ENCODE results near the gene ZNF787. TPM values are rescaled to one million over a fixed set of nuclear protein-coding genes. Genes with fewer than 3 reads are reported as not detected.

ZNF787 gene
- total RNA-seq, 4 donors from 2014 or later: 9.6 to 16.3 (median 14.3) TPM

DNA sequence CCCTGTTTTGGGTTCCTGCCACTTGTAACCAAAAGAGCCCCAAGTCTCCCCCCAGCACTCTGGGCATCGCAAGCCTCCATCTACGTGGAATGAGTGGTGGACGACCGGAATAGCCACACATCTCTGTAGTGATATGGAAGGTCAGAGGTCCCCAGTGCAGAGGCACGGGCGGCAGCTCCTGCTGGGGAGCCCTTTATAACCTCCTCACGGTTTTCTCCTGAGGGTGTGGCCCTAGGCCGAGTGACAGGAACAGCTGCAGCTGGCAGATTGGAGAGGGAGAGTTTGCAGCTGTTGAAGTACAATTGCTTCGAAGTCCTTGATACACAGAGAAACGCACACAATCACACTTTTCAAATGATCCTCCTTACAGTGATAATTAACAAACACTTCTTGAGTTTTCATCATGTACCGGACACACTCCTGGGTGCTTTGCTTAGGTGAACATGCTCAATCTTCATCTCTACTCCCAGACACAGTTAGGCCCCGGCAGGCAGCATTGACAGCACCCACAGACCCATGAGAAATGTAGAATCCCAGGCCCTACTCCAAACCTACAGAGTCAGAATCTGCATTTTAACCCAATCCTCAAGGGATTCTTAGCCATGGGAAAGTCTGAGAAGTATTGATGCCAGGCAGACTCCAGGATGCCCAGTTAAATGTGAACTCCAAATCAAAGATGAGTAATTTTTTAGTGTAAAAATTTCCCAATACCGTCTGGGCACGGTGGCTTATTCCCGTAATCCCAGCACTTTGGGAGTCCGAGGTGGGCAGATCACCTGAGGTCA lies 4.9 kb upstream of the ZNF787 start:
- Histone ChIP-seq H3K27me3 (no peaks in the 10 kb centered on the region), H3K9me3 (no peaks in the 10 kb centered on the region), H3K4me1 (peaks cover 5% of the 10 kb centered on the region), H3K4me3 (no peak overlapping the region), H3K36me3 (no peaks in the 10 kb centered on the region), H3K27ac (no peak overlapping the region)
- DNase-seq (ENCODE audit: low spot score in 2 of 2): no peak
- 67% methylated on average over 10 of the region's 16 CpGs for WGBS
- no peak for TF ChIP-seq CTCF (IDR thresholded peaks at IDR 0.05)
- no peak for TF ChIP-seq POLR2AphosphoS5 (IDR thresholded peaks at IDR 0.05)
- TF ChIP-seq EP300 (IDR thresholded peaks at IDR 0.05): no peak
- no peak for TF ChIP-seq POLR2A (IDR thresholded peaks at IDR 0.05)

GRCh38 chr19:56124578-56124977 lies 3.5 kb upstream of the ZNF787 start:
- TF ChIP-seq POLR2AphosphoS5 (IDR thresholded peaks at IDR 0.05) (no peak), CTCF (IDR thresholded peaks at IDR 0.05) (no peak), EP300 (IDR thresholded peaks at IDR 0.05) (no peak), POLR2A (IDR thresholded peaks at IDR 0.05) (no peak)
- Histone ChIP-seq H3K27me3 (no peaks in the 10 kb centered on the region), H3K4me1 (peaks cover 14% of the 10 kb centered on the region), H3K4me3 (no peak overlapping the region), H3K27ac (no peak overlapping the region), H3K36me3 (no peaks in the 10 kb centered on the region), H3K9me3 (no peaks in the 10 kb centered on the region)
- 87% methylated on average over 4 of the region's 4 CpGs for WGBS
- DNase-seq (ENCODE audit: low spot score in 2 of 2): no peak

DNA sequence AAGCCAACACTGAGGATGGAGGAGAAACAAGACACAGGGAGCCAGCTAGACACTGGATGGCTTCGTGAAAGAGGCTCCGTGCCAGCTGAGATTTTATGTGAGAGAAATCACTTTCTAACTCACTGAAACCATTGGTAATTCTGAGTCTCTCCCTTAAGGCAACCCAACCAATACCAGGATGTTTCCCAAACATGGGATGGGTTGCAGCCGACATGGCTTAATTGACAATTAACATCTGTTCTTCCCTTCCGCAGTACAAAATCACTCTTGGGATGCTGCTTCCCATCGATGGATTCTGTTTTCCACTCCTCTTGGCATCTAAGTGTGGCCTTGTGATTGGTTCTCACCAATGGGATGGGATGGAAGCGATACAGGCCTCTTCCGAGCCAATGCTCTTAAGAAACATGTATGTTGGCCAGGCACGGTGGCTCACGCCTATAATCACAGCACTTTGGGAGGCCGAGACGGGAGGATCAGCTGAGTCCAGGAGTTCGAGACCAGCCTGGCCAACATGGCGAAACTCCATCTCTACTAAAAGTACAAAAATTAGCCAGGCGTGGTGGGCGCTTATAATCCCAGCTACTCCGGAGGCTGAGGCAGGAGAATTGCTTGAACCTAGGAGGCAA lies 2.3 kb upstream of the ZNF787 start:
- Histone ChIP-seq H3K9me3 (no peaks in the 10 kb centered on the region), H3K27ac (no peak overlapping the region), H3K4me1 (peaks cover 26% of the 10 kb centered on the region), H3K36me3 (no peaks in the 10 kb centered on the region), H3K4me3 (no peak overlapping the region), H3K27me3 (no peaks in the 10 kb centered on the region)
- DNase-seq (ENCODE audit: low spot score in 2 of 2): no peak
- TF ChIP-seq CTCF (IDR thresholded peaks at IDR 0.05) (no peak), EP300 (IDR thresholded peaks at IDR 0.05) (no peak), POLR2A (IDR thresholded peaks at IDR 0.05) (no peak), POLR2AphosphoS5 (IDR thresholded peaks at IDR 0.05) (no peak)
- WGBS: 84% methylated on average over 16 of the region's 16 CpGs

DNA sequence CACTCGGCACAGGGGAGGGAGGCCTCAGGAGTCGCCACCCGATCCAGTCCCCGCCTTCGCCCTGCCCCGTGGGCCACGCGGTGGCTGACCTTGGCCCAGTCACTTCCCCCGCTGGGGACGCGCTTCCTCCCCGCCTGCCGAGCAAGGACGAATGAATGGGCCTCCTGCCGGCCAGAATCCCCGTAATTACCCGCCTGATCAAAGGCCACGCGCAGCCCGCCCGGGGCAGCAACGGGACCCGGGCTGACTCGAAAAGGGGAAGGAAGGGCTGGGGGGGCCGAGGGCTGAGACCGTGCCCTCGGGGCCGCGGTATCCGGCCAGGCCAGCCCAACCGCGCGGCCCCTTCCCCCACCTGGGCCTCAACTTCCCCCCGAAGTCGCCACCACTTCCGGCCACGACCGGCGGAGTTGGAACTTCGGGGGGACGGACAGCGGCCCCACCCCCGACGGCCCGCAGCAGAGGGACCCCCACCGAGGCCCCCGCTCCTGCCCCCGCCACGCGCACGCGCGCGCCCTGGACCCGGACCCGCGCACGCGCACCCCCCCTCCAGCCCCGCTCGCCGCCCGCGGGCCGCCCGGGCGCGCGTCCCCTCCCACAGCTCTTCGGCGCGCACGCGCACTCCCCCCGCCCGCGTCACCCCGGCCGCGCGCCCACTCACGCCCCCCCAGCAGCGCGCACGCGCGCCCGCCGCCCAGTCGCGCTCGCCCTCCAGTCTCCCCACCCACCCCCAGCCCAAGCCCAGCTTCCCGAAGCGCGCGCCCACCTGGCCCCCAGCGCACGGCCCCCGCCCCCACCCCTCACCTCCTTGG lies 520 bp downstream of the ZNF787 start:
- TF ChIP-seq POLR2A (IDR thresholded peaks at IDR 0.05) (no peak), CTCF (IDR thresholded peaks at IDR 0.05) (peak in 1 of 2 donors; percentile 18), EP300 (IDR thresholded peaks at IDR 0.05) (no peak), POLR2AphosphoS5 (IDR thresholded peaks at IDR 0.05) (peak in 2 of 3 donors; percentile 6 to 47)
- H3K4me1 ChIP-seq: peaks cover 51% of the 10 kb centered on the region
- WGBS: 0% methylated on average over 9 of the region's 99 CpGs

DNA sequence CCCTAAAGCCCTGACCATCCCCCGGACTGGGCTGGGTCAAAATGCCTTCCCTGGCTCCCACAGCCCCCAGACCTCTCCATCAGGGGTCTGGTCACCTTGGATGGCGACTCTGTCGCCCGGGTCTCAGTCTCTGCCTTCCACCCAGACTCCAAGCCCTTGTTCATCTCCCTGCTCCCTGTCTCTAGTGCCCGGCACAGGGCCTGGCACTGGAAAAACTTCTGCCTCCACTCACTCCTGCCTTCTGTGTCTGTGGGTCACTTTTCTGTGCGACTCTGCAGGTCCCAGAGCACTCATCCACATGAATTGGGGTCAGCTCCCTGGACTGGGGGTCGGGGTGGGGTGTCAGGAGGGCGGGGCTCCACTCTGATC lies 1.1 kb downstream of the ZNF787 start:
- no peak for TF ChIP-seq EP300 (IDR thresholded peaks at IDR 0.05)
- no peak for TF ChIP-seq POLR2A (IDR thresholded peaks at IDR 0.05)
- TF ChIP-seq POLR2AphosphoS5 (IDR thresholded peaks at IDR 0.05): no peak
- TF ChIP-seq CTCF (IDR thresholded peaks at IDR 0.05): no peak
- DNase-seq (ENCODE audit: low spot score in 2 of 2): no peak
- Histone ChIP-seq H3K27me3 (no peaks in the 10 kb centered on the region), H3K4me1 (peaks cover 55% of the 10 kb centered on the region), H3K27ac (peak overlapping the region; percentile 97), H3K36me3 (no peaks in the 10 kb centered on the region), H3K4me3 (peak overlapping the region; percentile 79), H3K9me3 (no peaks in the 10 kb centered on the region)
- 35% methylated on average over 5 of the region's 8 CpGs for WGBS

More for the DNA sequence above, 520 bp downstream of the ZNF787 start:
- DNase-seq (ENCODE audit: low spot score in 2 of 2): peak; percentile 88
- H3K36me3 ChIP-seq: no peaks in the 10 kb centered on the region
- H3K27me3 ChIP-seq: no peaks in the 10 kb centered on the region
- peak overlapping the region; percentile 97 for H3K27ac ChIP-seq
- H3K4me3 ChIP-seq: peak overlapping the region; percentile 79
- no peaks in the 10 kb centered on the region for H3K9me3 ChIP-seq
